Inflammatory macrophage treated with lipopolysaccharide for 1 hour (primary cell): ENCODE data around the gene MRPS26.
"Not testable (repeated sequence)": the region's sequence is repeated elsewhere in the genome, so short reads cannot be mapped to it uniquely, and the experiment has no call there.

Experiments used
- DNase-seq, 2 donors: peaks; one replicate each; pipeline ENCODE4 v3.0.0-alpha.2; 2020 to 2022

The MRPS26 gene

GRCh38 chr20:3043322-3043721 is 2.5 kb upstream of the MRPS26 start, which contains the start of gene GNRH2:
GNRH2 (plus strand) TSS chr20:3043622; CDS start chr20:3044415, 793 bp downstream.
- DNase-seq = no peak

DNA sequence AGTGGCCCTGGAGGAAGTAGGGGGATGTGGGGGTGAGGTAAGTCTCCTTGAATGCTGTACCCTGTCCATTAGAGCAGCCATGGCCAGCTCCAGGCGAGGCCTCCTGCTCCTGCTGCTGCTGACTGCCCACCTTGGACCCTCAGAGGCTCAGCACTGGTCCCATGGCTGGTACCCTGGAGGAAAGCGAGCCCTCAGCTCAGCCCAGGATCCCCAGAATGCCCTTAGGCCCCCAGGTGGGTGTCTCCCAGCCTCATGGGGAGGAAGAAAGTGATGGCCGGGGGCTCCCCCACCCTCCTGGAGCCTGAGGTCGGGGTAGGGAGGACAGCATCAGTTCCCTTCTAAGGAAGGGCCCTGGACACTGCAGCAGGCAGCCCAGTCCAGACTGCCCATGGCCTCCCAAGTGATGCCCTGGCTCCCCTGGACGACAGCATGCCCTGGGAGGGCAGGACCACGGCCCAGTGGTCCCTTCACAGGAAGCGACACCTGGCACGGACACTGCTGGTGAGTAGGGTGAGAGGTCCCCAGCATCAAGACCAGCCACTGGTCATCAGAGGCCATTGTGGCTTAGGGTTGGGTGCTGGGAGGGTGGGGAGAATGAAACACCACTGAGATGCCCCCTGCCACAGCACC is 1.4 kb upstream of the MRPS26 start:
- DNase-seq = no peak

DNA sequence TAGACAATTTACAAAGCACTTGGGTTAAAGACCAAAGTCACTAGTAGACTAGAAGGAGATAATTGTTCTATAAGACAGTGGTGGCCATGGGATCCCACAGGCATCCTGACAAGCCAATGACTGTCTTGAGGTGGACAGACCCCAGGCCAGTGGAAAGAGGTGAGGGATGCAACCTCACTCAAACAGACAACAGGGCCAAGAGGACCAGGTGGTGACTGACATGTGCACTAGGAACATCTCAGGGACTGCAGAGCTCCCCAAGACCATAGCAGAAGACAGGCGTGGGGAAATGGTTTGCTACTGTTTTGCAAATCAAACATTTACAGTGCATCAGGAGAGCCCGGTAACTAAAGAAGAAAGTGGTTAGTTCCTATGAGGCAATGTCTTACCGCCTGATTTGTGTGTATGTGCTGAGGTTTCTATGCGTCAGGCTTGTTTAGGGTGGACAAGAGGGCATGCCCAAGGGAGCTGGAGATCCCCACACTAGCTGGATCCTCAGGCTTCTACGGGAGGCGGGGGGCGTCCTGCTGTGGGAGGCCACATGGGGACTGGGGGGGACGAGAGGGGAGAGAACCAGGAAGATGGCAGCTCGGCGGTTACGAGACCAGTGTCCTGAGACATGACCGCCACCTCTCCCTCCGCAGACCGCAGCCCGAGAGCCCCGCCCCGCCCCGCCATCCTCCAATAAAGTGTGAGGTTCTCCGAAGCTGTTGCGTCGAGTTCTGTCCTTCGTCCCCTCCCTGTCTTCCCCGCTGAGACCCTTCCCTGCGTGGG is 623 bp upstream of the MRPS26 start:
- peak; percentile 71 to 75 for DNase-seq

GRCh38 chr20:3046677-3047462 is 1.0 kb downstream of the MRPS26 start:
- no peak for DNase-seq

DNA sequence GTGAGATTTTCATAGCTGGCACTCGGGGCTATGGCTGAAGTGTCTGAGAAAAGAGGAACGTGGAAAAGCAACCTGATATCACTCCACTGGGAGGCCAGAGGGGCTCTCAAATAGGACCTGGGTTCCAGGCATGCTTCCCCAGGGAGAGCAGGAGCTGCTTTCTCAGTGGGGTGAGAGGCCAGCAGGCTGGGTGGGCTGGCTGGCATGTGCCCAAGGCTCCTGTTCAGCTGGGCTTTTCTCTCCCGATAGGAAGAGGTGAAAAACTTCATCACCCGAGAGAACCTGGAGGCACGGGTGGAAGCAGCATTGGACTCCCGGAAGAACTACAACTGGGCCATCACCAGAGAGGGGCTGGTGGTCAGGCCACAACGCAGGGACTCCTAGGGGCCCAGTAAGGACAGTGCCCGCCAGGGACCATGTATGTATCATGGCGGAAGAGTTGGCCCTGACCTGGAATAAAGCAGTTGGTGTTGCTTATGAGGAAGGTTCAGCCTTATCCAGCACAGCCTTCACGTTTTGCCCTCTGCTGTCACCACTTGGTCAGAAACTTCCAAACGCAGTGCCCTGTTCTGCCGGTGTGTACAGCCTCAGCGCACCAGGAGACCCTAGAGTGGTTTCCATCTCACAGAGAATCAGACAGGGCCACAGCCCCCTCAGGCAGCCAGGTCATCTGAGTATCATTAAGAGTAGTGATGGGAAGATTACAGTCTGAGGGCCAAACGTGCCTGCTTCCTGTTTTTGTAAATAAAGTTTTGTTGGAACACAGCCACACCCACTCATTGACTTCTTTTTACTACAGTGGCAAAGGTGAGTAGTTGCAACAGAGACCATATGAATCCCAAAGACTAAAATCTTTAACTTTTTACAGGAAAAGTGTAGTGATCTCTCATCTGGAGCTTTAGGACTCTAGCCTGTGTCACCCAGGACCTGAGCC is 1.9 kb downstream of the MRPS26 start:
- no peak for DNase-seq

DNA sequence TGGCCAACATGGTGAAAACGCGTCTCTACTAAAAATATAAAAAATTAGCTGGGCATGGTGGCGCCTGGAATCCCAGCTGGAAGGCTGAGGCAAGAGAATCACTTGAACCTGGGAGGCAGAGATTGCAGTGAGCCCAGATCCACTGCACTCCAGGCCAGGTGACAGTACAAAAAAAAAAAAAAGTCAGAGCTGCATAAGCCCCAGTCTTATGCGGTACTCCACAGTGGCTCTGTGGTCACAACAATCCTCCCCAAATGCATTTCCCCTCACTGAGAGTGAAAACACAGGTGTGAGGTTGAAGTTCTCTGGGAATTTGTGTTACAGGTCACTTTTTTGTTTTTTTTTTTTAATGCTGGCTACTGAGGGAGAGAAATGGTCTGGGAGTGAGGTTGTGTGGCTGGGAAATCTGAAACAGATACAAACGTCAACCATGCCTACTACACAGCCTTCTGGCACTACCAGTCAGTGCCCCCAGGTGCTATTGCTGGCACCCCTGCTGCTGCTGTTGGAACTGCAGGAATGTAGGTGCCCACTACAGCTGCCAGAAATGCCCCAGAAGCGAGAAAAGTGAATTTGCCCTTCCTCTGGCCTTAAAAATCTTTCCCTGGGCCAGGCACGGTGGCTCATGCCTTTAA is 5.7 kb downstream of the MRPS26 start:
- no peak for DNase-seq

DNA sequence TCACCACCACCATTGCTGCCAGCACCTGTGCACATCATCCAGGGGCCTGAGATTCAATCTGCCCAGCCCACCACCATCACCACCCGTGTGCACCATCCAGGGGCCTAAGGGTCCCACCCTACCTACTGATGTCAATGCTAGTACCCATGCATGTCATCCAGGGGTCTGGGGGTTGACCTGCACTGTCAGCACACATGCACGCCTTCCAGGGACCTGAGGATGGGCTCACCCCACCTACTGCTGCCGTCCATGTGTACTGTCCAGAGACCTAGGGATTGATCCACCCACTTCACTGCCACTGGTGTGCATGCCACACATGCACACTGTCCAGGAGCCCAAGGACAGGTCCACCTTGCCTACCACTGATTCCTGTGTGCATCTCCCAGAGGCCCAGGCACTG is 13.6 kb downstream of the MRPS26 start:
- DNase-seq = no peak

- not testable (repeated sequence) for DNase-seq
These were observed 18.3 kb downstream of the MRPS26 start for GRCh38 chr20:3064119-3064518.

GRCh38 chr20:3067139-3068014 is 21.5 kb downstream of the MRPS26 start:
- DNase-seq = no peak

DNA sequence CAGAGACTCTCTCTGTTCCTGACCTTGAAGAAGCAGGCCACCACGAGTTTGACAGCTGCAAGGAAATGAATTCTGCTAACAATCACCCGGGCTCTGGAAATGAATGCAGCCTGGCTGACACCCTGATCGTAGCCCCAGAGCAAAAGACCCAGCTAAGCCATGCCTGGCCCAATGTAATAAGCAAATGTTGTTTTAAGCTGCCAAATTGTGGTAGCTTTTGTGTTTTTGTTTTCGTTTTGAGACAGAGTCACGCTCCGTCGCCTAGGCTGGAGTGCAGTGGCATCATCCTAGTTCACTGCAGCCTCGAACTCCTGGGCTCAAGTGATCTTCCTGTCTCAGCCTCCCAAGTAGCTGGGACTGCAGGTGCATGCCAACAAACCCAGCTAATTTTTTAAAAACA is 22.2 kb downstream of the MRPS26 start:
- DNase-seq = no peak

DNA sequence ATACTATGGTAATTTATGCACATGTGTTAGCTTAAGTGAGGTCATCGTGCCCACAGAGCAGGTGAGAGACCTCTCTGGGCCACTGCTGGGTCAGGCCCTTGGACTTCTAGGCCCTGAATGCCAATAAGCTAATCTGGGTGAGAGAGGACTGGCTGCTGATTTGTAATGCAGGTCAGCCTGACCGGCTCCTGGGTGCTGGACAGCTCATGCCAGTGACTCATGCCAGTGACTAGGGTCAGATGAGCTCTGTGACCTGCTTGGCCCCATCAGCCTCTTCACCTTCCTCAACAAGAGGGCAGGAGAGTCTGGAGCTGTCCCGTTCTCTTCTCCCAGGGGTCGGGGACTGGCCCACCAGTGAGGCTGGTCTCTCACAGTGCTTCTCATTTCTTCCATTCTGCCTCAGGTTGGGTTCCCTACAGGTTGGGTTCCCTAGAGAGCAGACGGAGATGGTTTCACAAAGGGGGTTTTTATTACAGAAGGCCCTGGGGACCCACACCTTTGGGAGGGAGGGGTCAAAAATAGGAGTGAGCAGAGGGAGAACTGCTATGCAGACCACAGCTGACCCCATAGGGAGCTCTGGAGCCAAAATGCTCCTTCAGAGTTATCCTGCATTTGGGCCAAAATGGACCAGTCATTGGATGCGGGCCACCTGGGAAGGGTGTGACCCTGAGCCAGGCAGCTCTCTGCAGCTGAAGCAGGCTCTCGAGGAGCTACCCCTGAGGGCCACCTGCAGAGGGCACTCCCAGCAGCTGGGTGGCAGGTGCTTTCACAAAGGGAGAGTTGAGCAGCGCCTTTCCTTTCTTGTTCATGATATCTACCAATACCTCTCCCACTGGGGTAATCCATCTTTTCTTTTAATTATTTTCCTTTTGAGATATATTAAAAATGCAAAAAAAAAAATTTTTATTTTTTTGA is 23.4 kb downstream of the MRPS26 start:
- peak in 1 of 2 donors; percentile 42 for DNase-seq

DNA sequence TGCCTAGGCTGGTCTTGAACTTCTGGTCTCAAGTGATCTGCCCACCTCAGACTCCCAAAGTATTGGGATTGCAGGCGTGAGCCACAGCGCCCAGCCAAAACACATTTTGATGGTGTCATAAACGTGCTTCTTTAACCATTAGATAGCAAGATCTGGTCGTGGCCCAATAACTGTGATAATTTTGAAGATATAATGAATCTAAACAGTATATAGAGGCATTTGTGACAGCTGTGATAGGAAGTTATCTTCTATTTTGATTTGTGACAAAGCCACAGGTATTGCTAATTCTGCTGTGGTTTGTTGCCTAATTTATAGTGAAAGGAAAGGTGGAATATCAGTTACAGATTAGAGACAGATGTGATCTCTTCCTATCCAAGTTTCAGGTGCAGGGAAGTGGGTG is 24.9 kb downstream of the MRPS26 start:
- DNase-seq = no peak

- no peak for DNase-seq
These were observed 25.4 kb downstream of the MRPS26 start for GRCh38 chr20:3071266-3071609.

DNA sequence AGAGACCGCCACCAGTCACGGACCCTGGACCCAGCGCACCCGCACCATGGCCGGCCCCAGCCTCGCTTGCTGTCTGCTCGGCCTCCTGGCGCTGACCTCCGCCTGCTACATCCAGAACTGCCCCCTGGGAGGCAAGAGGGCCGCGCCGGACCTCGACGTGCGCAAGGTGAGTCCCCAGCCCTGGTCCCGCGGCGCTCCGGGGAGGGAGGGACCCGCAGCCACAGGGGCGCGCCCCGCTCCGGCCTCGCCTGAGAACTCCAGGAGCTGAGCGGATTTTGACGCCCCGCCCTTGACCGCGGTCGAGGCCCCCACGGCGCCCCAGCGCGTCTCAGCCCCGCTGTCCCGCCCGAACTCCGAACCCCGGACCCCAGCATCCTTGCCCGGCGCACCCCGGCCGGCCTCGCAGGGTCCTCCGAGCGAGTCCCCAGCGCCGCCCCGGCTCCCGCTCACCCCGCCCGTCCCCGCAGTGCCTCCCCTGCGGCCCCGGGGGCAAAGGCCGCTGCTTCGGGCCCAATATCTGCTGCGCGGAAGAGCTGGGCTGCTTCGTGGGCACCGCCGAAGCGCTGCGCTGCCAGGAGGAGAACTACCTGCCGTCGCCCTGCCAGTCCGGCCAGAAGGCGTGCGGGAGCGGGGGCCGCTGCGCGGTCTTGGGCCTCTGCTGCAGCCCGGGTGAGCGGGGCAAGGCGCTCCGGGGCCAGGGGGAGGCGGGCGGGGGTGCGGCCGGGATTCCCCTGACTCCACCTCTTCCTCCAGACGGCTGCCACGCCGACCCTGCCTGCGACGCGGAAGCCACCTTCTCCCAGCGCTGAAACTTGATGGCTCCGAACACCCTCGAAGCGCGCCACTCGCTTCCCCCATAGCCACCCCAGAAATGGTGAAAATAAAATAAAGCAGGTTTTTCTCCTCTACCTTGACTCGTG is 26.0 kb downstream of the MRPS26 start, which contains the start of gene OXT:
OXT (plus strand) TSS at position 11 of the 920 bp plus-strand sequence; CDS start at position 47, 36 bp downstream.
- peak; percentile 44 to 47 for DNase-seq

DNA sequence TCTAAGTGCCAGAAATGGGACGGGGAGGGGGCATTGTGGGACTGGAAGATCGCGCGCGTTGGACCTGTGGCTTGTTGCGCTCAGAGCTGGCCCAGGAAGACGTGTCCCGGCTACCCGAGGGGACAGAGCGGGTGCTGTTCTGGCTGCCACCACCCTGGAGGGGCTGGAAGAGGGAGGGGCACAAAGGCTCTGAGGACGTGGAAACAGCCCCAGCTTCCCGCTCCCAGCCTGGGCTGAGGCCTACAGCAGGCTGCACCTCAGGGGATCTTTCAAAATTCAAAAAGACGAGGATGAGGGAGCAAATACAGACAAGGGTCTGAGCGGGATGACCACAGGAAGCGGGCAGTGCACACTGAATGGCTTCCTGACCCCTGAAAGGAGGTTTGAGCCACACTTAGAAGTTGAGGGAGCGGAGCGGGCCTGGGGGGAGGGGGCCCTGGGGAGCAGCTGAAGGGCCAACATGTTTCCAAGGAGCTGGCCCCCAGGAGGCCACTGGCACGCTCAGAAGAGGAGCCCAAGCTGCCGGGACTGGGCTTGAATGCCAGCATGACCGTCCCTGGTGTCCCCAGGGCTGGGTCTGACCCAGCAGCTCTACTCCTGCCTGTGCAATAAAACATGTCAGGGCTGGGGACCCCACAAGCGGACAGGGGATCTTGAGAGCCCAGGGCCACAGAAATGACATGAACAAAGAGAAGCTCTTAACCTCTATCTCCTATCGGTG is 26.8 kb downstream of the MRPS26 start:
- no peak for DNase-seq

GRCh38 chr20:3073251-3073643 is 27.4 kb downstream of the MRPS26 start:
- DNase-seq = not testable (repeated sequence)

DNA sequence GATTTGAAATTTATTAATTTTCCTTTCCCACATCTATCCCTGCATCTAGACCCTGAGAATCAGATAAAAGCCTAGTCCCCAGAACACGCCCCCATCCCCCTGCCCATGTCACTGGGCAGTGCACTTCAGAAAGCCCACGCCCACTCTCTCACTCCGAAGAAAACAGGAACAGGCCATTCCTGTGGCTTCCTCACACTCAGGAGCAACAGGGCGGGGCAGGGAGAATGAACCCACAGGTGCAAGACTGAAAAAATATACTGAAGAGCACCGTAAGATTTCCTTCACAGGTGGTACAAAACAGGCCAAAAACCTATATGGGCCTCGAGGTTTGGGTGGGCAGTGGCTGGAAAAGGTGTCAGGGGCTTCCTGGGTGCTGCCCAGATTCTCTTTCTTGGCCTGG is 29.0 kb downstream of the MRPS26 start:
- peak in 1 of 2 donors; percentile 24 for DNase-seq

DNA sequence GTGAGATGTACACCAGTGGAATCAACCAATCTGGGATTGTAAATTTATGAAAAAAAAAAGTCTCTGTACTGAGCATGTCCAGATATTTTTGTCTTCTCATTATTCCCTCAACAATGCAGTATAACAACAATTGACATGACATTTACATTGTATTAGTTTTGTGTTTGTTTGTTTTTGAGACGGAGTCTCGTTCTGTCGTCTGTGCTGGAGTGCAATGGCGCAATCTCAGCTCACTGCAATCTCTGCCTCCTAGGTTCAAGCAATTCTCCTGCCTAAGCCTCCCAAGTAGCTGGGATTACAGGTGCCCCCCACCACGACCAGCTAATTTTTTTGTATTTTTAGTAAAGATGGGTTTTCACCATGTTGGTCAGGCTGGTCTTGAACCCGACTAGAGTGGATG is 29.5 kb downstream of the MRPS26 start:
- not testable (repeated sequence) for DNase-seq
